ENCODE data around the gene RGL3. TPM values are rescaled to one million over a fixed set of nuclear protein-coding genes. Genes with fewer than 3 reads are reported as not detected.
A peak's percentile ranks its signal among the peaks of the same experiment; 100 is the strongest.

RGL3 gene
- total and polyA plus RNA-seq, 9 of the 15 experiments (the other 6 are each of a cell fraction or from before 2014, with no cell fraction given), result 0.12 to 0.61 (median 0.32) TPM; not detected in 4

DNA sequence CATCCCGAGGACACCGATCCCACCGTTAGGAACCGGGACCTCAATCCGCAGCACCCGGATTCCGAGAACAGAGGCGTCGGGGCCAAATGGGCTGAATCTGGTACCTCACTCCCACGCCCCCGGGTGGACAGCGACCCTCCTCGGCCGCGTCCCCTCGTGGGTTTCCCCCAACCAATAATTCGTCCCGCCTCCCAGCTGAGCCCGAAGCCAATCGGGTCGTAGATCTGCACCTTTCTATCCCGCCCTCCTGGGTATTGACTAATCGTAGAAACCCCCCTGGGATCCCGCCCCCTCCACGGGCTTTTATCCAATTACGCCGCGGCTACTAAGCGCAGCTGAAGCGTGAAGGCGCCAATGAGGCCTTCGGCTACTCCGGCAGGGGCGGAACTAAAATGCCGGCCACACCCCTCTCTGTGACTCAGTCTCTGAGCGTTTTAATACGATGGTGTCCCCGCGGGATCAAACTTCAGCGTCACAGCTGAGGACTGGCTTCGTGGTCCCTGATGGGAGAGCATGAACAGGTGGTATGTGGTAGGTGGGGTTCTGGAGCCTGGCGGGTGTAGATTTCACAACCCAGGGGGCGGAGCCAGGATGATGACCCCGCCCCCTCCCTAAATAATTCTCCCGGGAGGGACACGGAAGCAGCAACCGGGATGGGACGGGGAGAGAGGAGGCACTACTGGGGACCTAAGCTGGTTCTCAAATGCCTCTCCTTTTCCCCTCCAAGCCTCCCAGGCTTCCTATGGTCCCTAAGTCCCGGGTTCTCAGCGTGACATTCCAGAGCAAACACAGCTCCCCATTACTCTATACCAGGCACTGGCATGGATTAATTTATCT is 72.8 kb downstream of the RGL3 start, which contains the start of the genes CCDC159 and TMEM205 (continued):
- peak in 1 of 2 experiments; percentile 63; a peak in 1 of 3 replicates for TF ChIP-seq CBX3 (IDR thresholded peaks at IDR 0.05; ENCODE audit: borderline replicate concordance in 1 of 2, low read length in 2 of 2)
- TF ChIP-seq ELF2 (CRISPR knock-in tag; IDR thresholded peaks at IDR 0.05), result peak; percentile 66
- peak; percentile 81 for TF ChIP-seq CXXC5 (CRISPR knock-in tag; IDR thresholded peaks at IDR 0.05)
- no peak for TF ChIP-seq ARID2 (IDR thresholded peaks at IDR 0.05)
- TF ChIP-seq RBM25 (IDR thresholded peaks at IDR 0.05; ENCODE audit: low read depth, low read length, severe bottlenecking), result peak; percentile 71
- TF ChIP-seq, protein P1, sequence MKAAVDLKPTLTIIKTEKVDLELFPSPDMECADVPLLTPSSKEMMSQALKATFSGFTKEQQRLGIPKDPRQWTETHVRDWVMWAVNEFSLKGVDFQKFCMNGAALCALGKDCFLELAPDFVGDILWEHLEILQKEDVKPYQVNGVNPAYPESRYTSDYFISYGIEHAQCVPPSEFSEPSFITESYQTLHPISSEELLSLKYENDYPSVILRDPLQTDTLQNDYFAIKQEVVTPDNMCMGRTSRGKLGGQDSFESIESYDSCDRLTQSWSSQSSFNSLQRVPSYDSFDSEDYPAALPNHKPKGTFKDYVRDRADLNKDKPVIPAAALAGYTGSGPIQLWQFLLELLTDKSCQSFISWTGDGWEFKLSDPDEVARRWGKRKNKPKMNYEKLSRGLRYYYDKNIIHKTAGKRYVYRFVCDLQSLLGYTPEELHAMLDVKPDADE (conservative IDR thresholded peaks at IDR 0.05; ENCODE audit: control insufficient read depth, low read depth, low read length), result no peak
- TF ChIP-seq FOSL1 (tag; conservative IDR thresholded peaks at IDR 0.05), result peak; percentile 91
- TF ChIP-seq CTBP1 (IDR thresholded peaks at IDR 0.05; ENCODE audit: borderline replicate concordance), result peak; percentile 74
- TF ChIP-seq E2F1 (CRISPR knock-in tag; IDR thresholded peaks at IDR 0.05), result peak; percentile 34; the same call in 1 of the 2 replicates
- peak; percentile 15; the same call in 1 of the 2 replicates for TF ChIP-seq JUN (IDR thresholded peaks at IDR 0.05; ENCODE audit: borderline replicate concordance, low read depth, low read length)
- no peak for TF ChIP-seq JUN (CRISPR knock-in tag; IDR thresholded peaks at IDR 0.05; ENCODE audit: borderline replicate concordance)
- TF ChIP-seq E2F6 (IDR thresholded peaks at IDR 0.05; ENCODE audit: borderline replicate concordance in 1 of 2, extremely low read depth in 1 of 2, insufficient read depth in 1 of 2, insufficient read length in 1 of 2, low read depth in 1 of 2, low read length in 1 of 2, poor library complexity in 1 of 2, severe bottlenecking in 1 of 2), result peak; percentile 47 to 64
- TF ChIP-seq, protein P2, sequence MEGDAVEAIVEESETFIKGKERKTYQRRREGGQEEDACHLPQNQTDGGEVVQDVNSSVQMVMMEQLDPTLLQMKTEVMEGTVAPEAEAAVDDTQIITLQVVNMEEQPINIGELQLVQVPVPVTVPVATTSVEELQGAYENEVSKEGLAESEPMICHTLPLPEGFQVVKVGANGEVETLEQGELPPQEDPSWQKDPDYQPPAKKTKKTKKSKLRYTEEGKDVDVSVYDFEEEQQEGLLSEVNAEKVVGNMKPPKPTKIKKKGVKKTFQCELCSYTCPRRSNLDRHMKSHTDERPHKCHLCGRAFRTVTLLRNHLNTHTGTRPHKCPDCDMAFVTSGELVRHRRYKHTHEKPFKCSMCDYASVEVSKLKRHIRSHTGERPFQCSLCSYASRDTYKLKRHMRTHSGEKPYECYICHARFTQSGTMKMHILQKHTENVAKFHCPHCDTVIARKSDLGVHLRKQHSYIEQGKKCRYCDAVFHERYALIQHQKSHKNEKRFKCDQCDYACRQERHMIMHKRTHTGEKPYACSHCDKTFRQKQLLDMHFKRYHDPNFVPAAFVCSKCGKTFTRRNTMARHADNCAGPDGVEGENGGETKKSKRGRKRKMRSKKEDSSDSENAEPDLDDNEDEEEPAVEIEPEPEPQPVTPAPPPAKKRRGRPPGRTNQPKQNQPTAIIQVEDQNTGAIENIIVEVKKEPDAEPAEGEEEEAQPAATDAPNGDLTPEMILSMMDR (IDR thresholded peaks at IDR 0.05 in 2 of 3, conservative IDR thresholded peaks at IDR 0.05 in 1 of 3; ENCODE audit: insufficient read depth in 2 of 3, low read depth in 1 of 3, low read length in 3 of 3), result peak in 2 of 3 experiments; percentile 13 to 17; a peak in 1 of 6 replicates
- peak; percentile 25 for TF ChIP-seq KDM5B (IDR thresholded peaks at IDR 0.05; ENCODE audit: insufficient replicate concordance, low read depth, low read length)
- TF ChIP-seq, protein P3, sequence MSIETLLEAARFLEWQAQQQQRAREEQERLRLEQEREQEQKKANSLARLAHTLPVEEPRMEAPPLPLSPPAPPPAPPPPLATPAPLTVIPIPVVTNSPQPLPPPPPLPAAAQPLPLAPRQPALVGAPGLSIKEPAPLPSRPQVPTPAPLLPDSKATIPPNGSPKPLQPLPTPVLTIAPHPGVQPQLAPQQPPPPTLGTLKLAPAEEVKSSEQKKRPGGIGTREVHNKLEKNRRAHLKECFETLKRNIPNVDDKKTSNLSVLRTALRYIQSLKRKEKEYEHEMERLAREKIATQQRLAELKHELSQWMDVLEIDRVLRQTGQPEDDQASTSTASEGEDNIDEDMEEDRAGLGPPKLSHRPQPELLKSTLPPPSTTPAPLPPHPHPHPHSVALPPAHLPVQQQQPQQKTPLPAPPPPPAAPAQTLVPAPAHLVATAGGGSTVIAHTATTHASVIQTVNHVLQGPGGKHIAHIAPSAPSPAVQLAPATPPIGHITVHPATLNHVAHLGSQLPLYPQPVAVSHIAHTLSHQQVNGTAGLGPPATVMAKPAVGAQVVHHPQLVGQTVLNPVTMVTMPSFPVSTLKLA (conservative IDR thresholded peaks at IDR 0.05), result peak; percentile 52 to 62; a peak in 1 of 4 replicates
- TF ChIP-seq KLF13 (tag; IDR thresholded peaks at IDR 0.05; ENCODE audit: borderline replicate concordance, low read depth), result peak; percentile 67; the same call in 1 of the 2 replicates
- TF ChIP-seq STAT5B (CRISPR knock-in tag; IDR thresholded peaks at IDR 0.05), result no peak
